ENCODE data around the gene ATP12A. TPM values are rescaled to one million over a fixed set of nuclear protein-coding genes. Genes with fewer than 3 reads are reported as not detected.

The ATP12A gene
- not detected for total RNA-seq (2013)
- polyA plus RNA-seq (not detected), polyA minus RNA-seq (not detected in 2 replicates), total RNA-seq (0 to 1.2 (median 0.08) reads per million in 11 experiments)

DNA sequence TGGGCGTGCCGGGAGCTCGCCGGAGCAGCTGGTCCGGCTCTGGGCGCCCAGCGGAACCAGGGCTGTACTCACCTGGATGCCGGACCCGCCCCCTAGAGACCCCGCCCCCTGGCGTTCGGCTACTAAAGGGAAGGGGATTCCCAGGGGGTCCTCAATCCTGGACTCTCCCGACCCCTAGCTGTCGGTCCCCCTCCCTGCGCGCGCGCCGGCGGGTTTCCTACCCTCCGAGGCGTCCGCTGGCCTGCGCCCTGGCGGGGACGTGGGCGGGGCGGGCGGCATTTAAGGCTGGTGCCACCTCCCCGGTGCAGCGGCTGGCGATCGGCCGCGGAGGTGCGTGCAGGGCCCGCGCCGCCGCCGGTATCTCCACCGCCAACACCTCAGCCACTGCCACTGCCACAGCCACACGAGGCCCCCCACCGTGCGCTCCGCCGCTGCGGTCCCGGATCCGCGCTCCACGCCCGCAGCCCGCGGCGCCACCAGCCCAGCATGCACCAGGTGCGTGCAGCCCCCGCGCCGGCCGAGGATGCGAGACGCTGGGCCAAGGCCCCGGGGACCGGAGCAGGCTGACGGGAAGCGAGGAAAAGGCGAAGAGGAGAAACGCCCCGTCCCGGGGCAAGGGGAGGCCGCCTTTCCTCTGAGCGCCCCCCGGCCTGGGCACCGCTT lies at the start of gene ATP12A:
TSS of gene ATP12A (plus strand) at position 151 of the 663 bp plus-strand sequence. CDS start at position 487, 336 bp downstream.
- Mint-ChIP-seq H3K27me3 (ENCODE audit: low read depth in 3 of 3) (peaks cover 38 to 60% (median 42%) of the 10 kb centered on the region in 3 donors), H3K4me3 (peak within 1 kb of the TSS in 1 of 2 donors; percentile 83), H3K9me3 (peaks cover 0 to 7% (median 0%) of the 10 kb centered on the region in 7 donors), H3K36me3 (no peaks in the 10 kb centered on the region), H3K4me1 (peaks cover 8% of the 10 kb centered on the region), H3K27ac (peak within 1 kb of the TSS in 1 of 7 donors; percentile 4)
- Histone ChIP-seq H3K36me3 (replicated peaks in 1 of 2; ENCODE audit: control insufficient read depth in 1 of 2, insufficient read depth in 2 of 2, low read length in 2 of 2) (no peaks in the 10 kb centered on the region), H2AFZ (ENCODE audit: insufficient read depth, low read depth, low read length, poor library complexity, severe bottlenecking) (no peak within 1 kb of the TSS), H3K4me1 (ENCODE audit: control insufficient read depth in 1 of 2, insufficient read depth in 2 of 2, low read length in 2 of 2) (peaks cover 0 to 8% of the 10 kb centered on the region in 2 donors), H4K20me1 (ENCODE audit: insufficient read depth, low read length) (no peaks in the 10 kb centered on the region), H3K27ac (ENCODE audit: low read depth in 1 of 2, low read length in 2 of 2) (no peak within 1 kb of the TSS), H3K9ac (ENCODE audit: insufficient read depth, low read length, poor library complexity, severe bottlenecking) (no peak within 1 kb of the TSS), H3K4me3 (replicated peaks in 1 of 3; ENCODE audit: low read depth in 2 of 3, low read length in 3 of 3) (no peak within 1 kb of the TSS), H3K27me3 (ENCODE audit: control insufficient read depth in 2 of 2, insufficient read depth in 2 of 2, low read length in 2 of 2) (peaks cover 25 to 40% of the 10 kb centered on the region in 2 donors), H3K4me2 (replicated peaks; ENCODE audit: extremely low read depth, low read length, poor library complexity, severe bottlenecking) (peak within 1 kb of the TSS; percentile 56), H3K9me3 (replicated peaks in 1 of 2; ENCODE audit: control insufficient read depth in 1 of 2, insufficient read depth in 1 of 2, low read length in 2 of 2) (peaks cover 0 to 5% of the 10 kb centered on the region in 2 donors), H3K79me2 (ENCODE audit: insufficient read depth, low read length) (no peaks in the 10 kb centered on the region)
- DNase-seq: no peak
- TF ChIP-seq, protein P1, sequence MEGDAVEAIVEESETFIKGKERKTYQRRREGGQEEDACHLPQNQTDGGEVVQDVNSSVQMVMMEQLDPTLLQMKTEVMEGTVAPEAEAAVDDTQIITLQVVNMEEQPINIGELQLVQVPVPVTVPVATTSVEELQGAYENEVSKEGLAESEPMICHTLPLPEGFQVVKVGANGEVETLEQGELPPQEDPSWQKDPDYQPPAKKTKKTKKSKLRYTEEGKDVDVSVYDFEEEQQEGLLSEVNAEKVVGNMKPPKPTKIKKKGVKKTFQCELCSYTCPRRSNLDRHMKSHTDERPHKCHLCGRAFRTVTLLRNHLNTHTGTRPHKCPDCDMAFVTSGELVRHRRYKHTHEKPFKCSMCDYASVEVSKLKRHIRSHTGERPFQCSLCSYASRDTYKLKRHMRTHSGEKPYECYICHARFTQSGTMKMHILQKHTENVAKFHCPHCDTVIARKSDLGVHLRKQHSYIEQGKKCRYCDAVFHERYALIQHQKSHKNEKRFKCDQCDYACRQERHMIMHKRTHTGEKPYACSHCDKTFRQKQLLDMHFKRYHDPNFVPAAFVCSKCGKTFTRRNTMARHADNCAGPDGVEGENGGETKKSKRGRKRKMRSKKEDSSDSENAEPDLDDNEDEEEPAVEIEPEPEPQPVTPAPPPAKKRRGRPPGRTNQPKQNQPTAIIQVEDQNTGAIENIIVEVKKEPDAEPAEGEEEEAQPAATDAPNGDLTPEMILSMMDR (IDR thresholded peaks at IDR 0.05): no peak
- intact Hi-C loops (cut with micrococcal nuclease): loop anchor here in 1 of 2 donors (10.0 kb wide), 1 partner anchor 294 kb away; no protein-coding TSS in a partner anchor
- WGBS (ENCODE audit: insufficient coverage): under 1% methylated on average over 74 of the region's 75 CpGs

DNA sequence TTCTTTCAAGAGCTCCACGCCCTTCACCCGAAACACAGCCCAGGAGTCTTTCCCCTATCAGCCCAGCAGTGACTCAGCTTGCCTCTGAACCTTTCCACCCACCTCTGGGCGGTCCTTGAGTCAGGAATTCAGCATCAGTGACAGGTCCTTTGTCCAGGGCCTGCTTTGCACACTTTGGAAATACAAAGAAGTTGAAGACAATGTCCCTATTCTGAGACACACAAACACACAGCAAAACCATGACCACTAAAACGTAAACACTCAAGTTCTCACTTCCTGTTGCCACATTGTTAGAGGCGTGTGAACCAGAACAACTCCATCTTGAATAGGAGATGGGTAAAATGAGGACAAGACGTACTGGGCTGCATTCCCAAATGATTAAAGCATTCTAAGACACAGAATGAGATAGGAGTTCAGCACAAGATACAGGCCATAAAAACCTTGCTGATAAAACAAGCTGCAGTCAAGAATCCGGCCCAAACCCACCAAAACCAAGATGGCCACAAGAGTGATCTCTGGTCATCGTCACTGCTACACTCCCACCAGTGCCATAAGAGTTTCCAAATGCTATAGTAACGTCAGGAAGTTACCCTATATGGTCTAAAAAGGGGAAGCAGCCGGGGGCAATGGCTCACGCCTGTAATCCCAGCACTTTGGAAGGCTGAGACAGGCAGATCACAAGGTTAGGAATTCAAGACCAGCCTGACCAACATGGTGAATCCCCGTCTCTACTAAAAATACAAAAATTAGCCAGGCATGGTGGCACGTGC lies 49.2 kb upstream of the ATP12A start:
- Mint-ChIP-seq H3K36me3 (no peaks in the 10 kb centered on the region), H3K9me3 (peaks cover 0 to 3% (median 2%) of the 10 kb centered on the region in 7 donors), H3K4me3 (no peak overlapping the region), H3K27ac (peak overlapping the region in 6 of 7 donors; percentile 27 to 71 (median 56)), H3K27me3 (ENCODE audit: low read depth in 3 of 3) (peaks cover 0 to 3% (median 2%) of the 10 kb centered on the region in 3 donors), H3K4me1 (peaks cover 13% of the 10 kb centered on the region)
- no peak overlapping the region for H3K27ac ChIP-seq (ENCODE audit: low read depth in 1 of 2, low read length in 2 of 2)
- TF ChIP-seq, protein P1 (IDR thresholded peaks at IDR 0.05): no peak
- no peaks in the 10 kb centered on the region for H3K27me3 ChIP-seq (ENCODE audit: control insufficient read depth in 2 of 2, insufficient read depth in 2 of 2, low read length in 2 of 2)
- H2AFZ ChIP-seq (ENCODE audit: insufficient read depth, low read depth, low read length, poor library complexity, severe bottlenecking): peak overlapping the region; percentile 57
- 48% methylated on average over 6 of the region's 13 CpGs for WGBS (ENCODE audit: insufficient coverage)
- H3K36me3 ChIP-seq (replicated peaks in 1 of 2; ENCODE audit: control insufficient read depth in 1 of 2, insufficient read depth in 2 of 2, low read length in 2 of 2): no peaks in the 10 kb centered on the region
- no peaks in the 10 kb centered on the region for H3K79me2 ChIP-seq (ENCODE audit: insufficient read depth, low read length)
- no peaks in the 10 kb centered on the region for H3K9me3 ChIP-seq (replicated peaks in 1 of 2; ENCODE audit: control insufficient read depth in 1 of 2, insufficient read depth in 1 of 2, low read length in 2 of 2)
- intact Hi-C loops (cut with micrococcal nuclease): no loop called here
- H4K20me1 ChIP-seq (ENCODE audit: insufficient read depth, low read length): no peaks in the 10 kb centered on the region
- H3K4me2 ChIP-seq (replicated peaks; ENCODE audit: extremely low read depth, low read length, poor library complexity, severe bottlenecking): no peak overlapping the region
- H3K4me3 ChIP-seq (replicated peaks in 1 of 3; ENCODE audit: low read depth in 2 of 3, low read length in 3 of 3): no peak overlapping the region
- DNase-seq: peak; percentile 16 to 43 (median 26)
- no peak overlapping the region for H3K9ac ChIP-seq (ENCODE audit: insufficient read depth, low read length, poor library complexity, severe bottlenecking)
- H3K4me1 ChIP-seq (ENCODE audit: control insufficient read depth in 1 of 2, insufficient read depth in 2 of 2, low read length in 2 of 2): peaks cover 5 to 6% of the 10 kb centered on the region in 2 donors

Data from CD14-positive monocyte (primary cell).